ENCODE data around the gene CHD2. TPM values are rescaled to one million over a fixed set of nuclear protein-coding genes. Genes with fewer than 3 reads are reported as not detected.

Gene CHD2
- total RNA-seq, 1 experiment from 2014 or later: 120 TPM

DNA sequence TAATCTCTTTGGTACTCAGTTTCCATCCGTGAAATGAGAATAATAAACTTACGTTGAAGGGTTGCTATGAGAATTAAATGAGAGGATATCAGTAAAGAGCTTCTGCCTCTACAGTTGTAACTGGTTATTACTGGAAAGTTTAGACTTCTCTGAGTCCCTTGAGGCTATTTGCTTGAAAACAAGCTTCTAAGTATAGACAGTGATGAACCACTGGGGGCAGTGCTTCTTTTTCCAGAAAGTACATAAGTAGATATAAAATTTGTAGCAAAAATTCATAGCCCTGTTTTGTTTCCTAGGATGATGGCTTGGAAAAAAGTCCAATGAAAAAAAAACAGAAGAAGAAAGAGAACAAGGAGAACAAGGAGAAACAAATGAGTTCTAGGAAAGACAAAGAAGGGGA is 101.8 kb downstream of the CHD2 start:
- CTCF ChIA-PET: no interaction called here

DNA sequence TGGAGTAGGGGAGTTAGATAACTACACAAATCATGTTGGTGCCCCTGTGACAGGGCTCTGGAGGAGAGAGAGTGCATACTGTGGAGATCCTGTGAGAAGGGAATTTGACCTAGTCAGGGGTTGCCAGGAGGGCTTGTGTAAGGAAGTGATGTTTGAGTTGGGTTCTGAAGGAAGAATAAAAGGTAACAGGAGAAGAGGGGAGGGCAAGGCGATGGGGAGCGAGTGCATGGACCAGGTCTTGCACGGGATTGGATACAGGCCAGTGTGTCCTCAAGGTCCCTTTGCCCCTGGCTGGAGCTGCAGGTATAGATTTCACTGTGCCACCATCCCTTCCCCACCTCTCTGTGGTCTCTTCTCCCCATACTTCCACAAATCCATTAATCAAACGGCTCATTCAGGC is 105.0 kb downstream of the CHD2 start:
- intact Hi-C loops (cut with micrococcal nuclease; ENCODE audit: unreplicated experiment): no loop called here
- Histone ChIP-seq H3K9me2 (ENCODE audit: insufficient read depth) (no peaks in the 10 kb centered on the region), H3K4me2 (no peak overlapping the region), H3F3A (ENCODE audit: insufficient read depth, low read depth) (peaks cover 54% of the 10 kb centered on the region; the same call in 1 of the 2 replicates), H4K20me1 (ENCODE audit: insufficient read depth) (peaks cover 26% of the 10 kb centered on the region), H3K27ac (no peak overlapping the region), H3K4me1 (replicated peaks; ENCODE audit: insufficient read depth) (no peaks in the 10 kb centered on the region), H3K9me3 (ENCODE audit: insufficient read depth, low read depth) (no peaks in the 10 kb centered on the region), H3K27me3 (ENCODE audit: insufficient read depth, low read depth) (no peaks in the 10 kb centered on the region), H3K4me3 (no peak overlapping the region), H3K79me2 (ENCODE audit: low read depth) (no peaks in the 10 kb centered on the region; the same call in 1 of the 2 replicates), H3K36me3 (ENCODE audit: low read depth) (peaks cover 50% of the 10 kb centered on the region), H2AFZ (no peak overlapping the region)
- ChIA-PET CTCF (no interaction called here), POLR2A (ENCODE audit: unreplicated experiment) (no interaction called here)
- TF ChIP-seq, protein P1, sequence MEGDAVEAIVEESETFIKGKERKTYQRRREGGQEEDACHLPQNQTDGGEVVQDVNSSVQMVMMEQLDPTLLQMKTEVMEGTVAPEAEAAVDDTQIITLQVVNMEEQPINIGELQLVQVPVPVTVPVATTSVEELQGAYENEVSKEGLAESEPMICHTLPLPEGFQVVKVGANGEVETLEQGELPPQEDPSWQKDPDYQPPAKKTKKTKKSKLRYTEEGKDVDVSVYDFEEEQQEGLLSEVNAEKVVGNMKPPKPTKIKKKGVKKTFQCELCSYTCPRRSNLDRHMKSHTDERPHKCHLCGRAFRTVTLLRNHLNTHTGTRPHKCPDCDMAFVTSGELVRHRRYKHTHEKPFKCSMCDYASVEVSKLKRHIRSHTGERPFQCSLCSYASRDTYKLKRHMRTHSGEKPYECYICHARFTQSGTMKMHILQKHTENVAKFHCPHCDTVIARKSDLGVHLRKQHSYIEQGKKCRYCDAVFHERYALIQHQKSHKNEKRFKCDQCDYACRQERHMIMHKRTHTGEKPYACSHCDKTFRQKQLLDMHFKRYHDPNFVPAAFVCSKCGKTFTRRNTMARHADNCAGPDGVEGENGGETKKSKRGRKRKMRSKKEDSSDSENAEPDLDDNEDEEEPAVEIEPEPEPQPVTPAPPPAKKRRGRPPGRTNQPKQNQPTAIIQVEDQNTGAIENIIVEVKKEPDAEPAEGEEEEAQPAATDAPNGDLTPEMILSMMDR (conservative IDR thresholded peaks at IDR 0.05): no peak
- no peak for TF ChIP-seq EZH2 (IDR thresholded peaks at IDR 0.05; ENCODE audit: low read depth)
- DNase-seq: no peak
- BruUV-seq (replicated peaks): no TSS peak

More for the DNA sequence above, 101.8 kb downstream of the CHD2 start:
- H3K27ac ChIP-seq: no peak overlapping the region
- no peaks in the 10 kb centered on the region; the same call in 1 of the 2 replicates for H3K79me2 ChIP-seq (ENCODE audit: low read depth)
- POLR2A ChIA-PET (ENCODE audit: unreplicated experiment): no interaction called here
- H3K27me3 ChIP-seq (ENCODE audit: insufficient read depth, low read depth): no peaks in the 10 kb centered on the region
- no peak for DNase-seq
- peaks cover 55% of the 10 kb centered on the region for H3K36me3 ChIP-seq (ENCODE audit: low read depth)
- no TSS peak for BruUV-seq (replicated peaks)
- no peaks in the 10 kb centered on the region for H3K9me2 ChIP-seq (ENCODE audit: insufficient read depth)
- peaks cover 15% of the 10 kb centered on the region for H4K20me1 ChIP-seq (ENCODE audit: insufficient read depth)
- no peak overlapping the region for H3K4me2 ChIP-seq
- H3K4me3 ChIP-seq: no peak overlapping the region
- H2AFZ ChIP-seq: no peak overlapping the region
- peaks cover 62% of the 10 kb centered on the region; the same call in 1 of the 2 replicates for H3F3A ChIP-seq (ENCODE audit: insufficient read depth, low read depth)
- TF ChIP-seq, protein P1 (conservative IDR thresholded peaks at IDR 0.05): no peak; the same call in 1 of the 2 replicates
- no peak for TF ChIP-seq EZH2 (IDR thresholded peaks at IDR 0.05; ENCODE audit: low read depth)
- H3K4me1 ChIP-seq (replicated peaks; ENCODE audit: insufficient read depth): no peaks in the 10 kb centered on the region
- no peaks in the 10 kb centered on the region for H3K9me3 ChIP-seq (ENCODE audit: insufficient read depth, low read depth)
- intact Hi-C loops (cut with micrococcal nuclease; ENCODE audit: unreplicated experiment): no loop called here

DNA sequence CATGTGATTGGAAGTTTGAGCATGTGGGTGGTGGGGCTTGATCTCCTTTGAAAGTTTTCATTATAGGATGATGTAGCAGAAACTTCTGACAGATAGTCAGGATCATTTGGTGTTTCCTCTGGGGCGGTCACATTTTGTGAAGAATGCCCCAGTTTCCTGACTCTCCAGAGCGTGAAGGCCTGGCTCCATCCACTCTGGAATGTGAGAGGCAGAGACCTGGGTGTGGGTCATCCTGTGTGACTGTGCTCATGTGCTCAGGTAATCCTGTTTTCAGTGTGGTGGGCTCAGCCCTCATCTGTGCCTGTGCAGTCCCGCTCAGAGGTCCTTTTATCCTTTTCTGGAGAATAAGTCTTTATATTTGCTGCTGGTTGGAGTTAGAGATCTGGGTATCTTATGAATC is 107.9 kb downstream of the CHD2 start:
- ChIA-PET CTCF (no interaction called here), POLR2A (ENCODE audit: unreplicated experiment) (no interaction called here)
- no peaks in the 10 kb centered on the region for H3K79me2 ChIP-seq (ENCODE audit: low read depth)
- no peaks in the 10 kb centered on the region for H3K4me1 ChIP-seq (replicated peaks; ENCODE audit: insufficient read depth)
- no peaks in the 10 kb centered on the region for H3K9me3 ChIP-seq (ENCODE audit: insufficient read depth, low read depth)
- no TSS peak for BruUV-seq (replicated peaks)
- no peak for TF ChIP-seq EZH2 (IDR thresholded peaks at IDR 0.05; ENCODE audit: low read depth)
- TF ChIP-seq, protein P1 (conservative IDR thresholded peaks at IDR 0.05): no peak
- H3K9me2 ChIP-seq (ENCODE audit: insufficient read depth): no peaks in the 10 kb centered on the region
- H3F3A ChIP-seq (ENCODE audit: insufficient read depth, low read depth): peaks cover 48% of the 10 kb centered on the region; the same call in 1 of the 2 replicates
- no peak overlapping the region for H2AFZ ChIP-seq
- H3K27ac ChIP-seq: no peak overlapping the region
- DNase-seq: no peak
- no peaks in the 10 kb centered on the region for H3K27me3 ChIP-seq (ENCODE audit: insufficient read depth, low read depth)
- H3K4me2 ChIP-seq: no peak overlapping the region
- peaks cover 40% of the 10 kb centered on the region for H4K20me1 ChIP-seq (ENCODE audit: insufficient read depth)
- intact Hi-C loops (cut with micrococcal nuclease; ENCODE audit: unreplicated experiment): no loop called here
- H3K4me3 ChIP-seq: no peak overlapping the region
- peaks cover 59% of the 10 kb centered on the region for H3K36me3 ChIP-seq (ENCODE audit: low read depth)
